Hepatocyte (in vitro differentiated cells): ENCODE measurements around the gene RAD50. TPM values are rescaled to one million over a fixed set of nuclear protein-coding genes. Genes with fewer than 3 reads are reported as not detected.

Experiments
- DNase-seq: peaks from one replicate; pipeline ENCODE4 v3.0.0-alpha.2; 2016; ENCODE audit warnings: low spot score
- H2AFZ ChIP-seq: fragments of 200-600 bp; sonication (generic); 2 replicates; pipeline ENCODE4 v1.6.0; 2016; ENCODE audit warnings: antibody characterized with exemption, mild to moderate bottlenecking
- H3K27ac ChIP-seq: fragments of 200-600 bp; sonication (generic); 2 replicates; pipeline ENCODE4 v1.5.1; 2016; ENCODE audit warnings: mild to moderate bottlenecking
- H3K27me3 ChIP-seq: fragments of 200-600 bp; sonication (generic); 2 replicates; pipeline ENCODE4 v1.6.1; 2016
- H3K36me3 ChIP-seq: fragments of 200-600 bp; sonication (generic); replicated peaks from 2 replicates; pipeline ENCODE4 v1.5.1; 2016; ENCODE audit warnings: low read depth; ENCODE audit not compliant: insufficient read depth
- H3K4me1 ChIP-seq: fragments of 200-600 bp; sonication (generic); 2 replicates; pipeline ENCODE4 v1.5.1; 2016; ENCODE audit warnings: mild to moderate bottlenecking, moderate library complexity; ENCODE audit not compliant: insufficient read depth
- H3K4me2 ChIP-seq: fragments of 200-600 bp; sonication (generic); 2 replicates; pipeline ENCODE4 v1.6.0; 2016
- H3K4me3 ChIP-seq: fragments of 200-600 bp; sonication (generic); 2 replicates; pipeline ENCODE4 v1.5.1; 2016; ENCODE audit warnings: mild to moderate bottlenecking
- H3K79me2 ChIP-seq: fragments of 200-600 bp; sonication (generic); 2 replicates; pipeline ENCODE4 v1.6.0; 2017; ENCODE audit warnings: mild to moderate bottlenecking
- H3K9me2 ChIP-seq: fragments of 200-600 bp; sonication (generic); replicated peaks from 2 replicates; pipeline ENCODE4 v1.6.0; 2017; ENCODE audit warnings: mild to moderate bottlenecking; ENCODE audit not compliant: insufficient read depth
- H3K9me3 ChIP-seq: fragments of 200-600 bp; sonication (generic); 2 replicates; pipeline ENCODE4 v1.5.1; 2016; ENCODE audit warnings: low read depth, mild to moderate bottlenecking
- H4K20me1 ChIP-seq: fragments of 200-600 bp; sonication (generic); 2 replicates; pipeline ENCODE4 v1.6.0; 2016; ENCODE audit warnings: mild to moderate bottlenecking; ENCODE audit not compliant: insufficient read depth, poor library complexity, severe bottlenecking
- EZH2 ChIP-seq: fragments of 200-600 bp; sonication (generic); IDR thresholded peaks from 2 replicates; pipeline ENCODE4 v1.6.1; 2016; ENCODE audit warnings: antibody characterized with exemption, mild to moderate bottlenecking, borderline replicate concordance
- EZH2phosphoT487 ChIP-seq: fragments of 200-600 bp; sonication (generic); IDR thresholded peaks from one replicate; pipeline ENCODE4 v1.6.1; 2018; ENCODE audit warnings: antibody characterized with exemption, mild to moderate bottlenecking, low read depth, moderate library complexity; ENCODE audit not compliant: unreplicated experiment, severe bottlenecking
- WGBS: methylation state at CpG from one replicate; pipeline ENCODE4 v1.1.6; 2016; ENCODE audit warnings: low lambda C conversion rate; ENCODE audit errors: missing lambda C conversion rate; 5-methylcytosine and 5-hydroxymethylcytosine counted together
- polyA plus RNA-seq: library from polyadenylated mRNA; unstranded; fragments of >200 nt; fragmentation: Nextera tagmentation; extraction: Ambion mirVana; gene quantifications from 2 replicates; pipeline ENCODE4 v1.2.1, GENCODE V29; 2016
- total RNA-seq: library from RNA; depleted of rRNA; stranded (reverse); fragments of >200 nt; gene quantifications from 2 replicates; pipeline ENCODE4 v1.2.3, GENCODE V29; 2014
- TF ChIP-seq, protein P1 (sequence below): fragments of 200-600 bp; sonication (generic); IDR thresholded peaks from 2 replicates; pipeline ENCODE4 v1.5.1; 2016; ENCODE audit warnings: antibody characterized with exemption, mild to moderate bottlenecking; ENCODE audit not compliant: poor library complexity

The RAD50 gene
- total and polyA plus RNA-seq, 2 experiments from 2014 or later, result 27.0 to 28.1 TPM

DNA sequence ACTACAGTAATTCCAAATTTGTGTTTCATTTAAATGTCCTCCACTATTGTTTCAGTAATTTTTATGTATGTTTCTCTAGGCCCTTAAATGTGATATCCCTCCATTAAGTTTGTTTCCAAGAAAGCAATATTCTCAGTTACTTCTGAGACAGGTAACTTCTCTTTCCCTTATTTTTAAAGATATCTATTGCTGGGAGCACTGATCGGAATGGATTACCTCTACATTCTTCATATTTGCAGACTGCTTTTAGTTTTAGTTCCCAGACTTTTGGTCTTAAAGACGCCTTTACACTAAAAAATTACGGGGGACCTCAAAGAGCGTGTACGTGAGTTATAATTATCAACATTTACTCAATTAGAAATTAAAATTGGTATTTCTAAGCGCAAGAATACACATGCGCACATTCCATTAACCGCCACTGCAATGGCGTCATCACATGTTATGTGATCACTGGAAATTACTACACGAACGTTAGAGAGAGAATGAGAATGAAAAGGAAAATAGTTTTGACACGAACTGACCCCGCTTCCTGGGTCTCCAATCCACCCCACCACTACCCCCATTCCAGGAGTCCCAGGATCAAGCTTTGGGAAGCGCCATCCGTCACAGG is 519 bp upstream of the RAD50 start:
- DNase-seq, result no peak
- Histone ChIP-seq H3K36me3 (no peaks in the 10 kb centered on the region), H3K4me2 (peak overlapping the region; percentile 83), H3K9me3 (no peaks in the 10 kb centered on the region), H3K9me2 (no peaks in the 10 kb centered on the region), H3K79me2 (peaks cover 36% of the 10 kb centered on the region), H3K27me3 (no peaks in the 10 kb centered on the region), H3K4me3 (peak overlapping the region; percentile 47), H2AFZ (peak overlapping the region; percentile 87), H4K20me1 (no peaks in the 10 kb centered on the region), H3K4me1 (peaks cover 7% of the 10 kb centered on the region), H3K27ac (peak overlapping the region; percentile 90)
- 50% methylated on average over 15 of the region's 15 CpGs for WGBS
- TF ChIP-seq, protein P1, sequence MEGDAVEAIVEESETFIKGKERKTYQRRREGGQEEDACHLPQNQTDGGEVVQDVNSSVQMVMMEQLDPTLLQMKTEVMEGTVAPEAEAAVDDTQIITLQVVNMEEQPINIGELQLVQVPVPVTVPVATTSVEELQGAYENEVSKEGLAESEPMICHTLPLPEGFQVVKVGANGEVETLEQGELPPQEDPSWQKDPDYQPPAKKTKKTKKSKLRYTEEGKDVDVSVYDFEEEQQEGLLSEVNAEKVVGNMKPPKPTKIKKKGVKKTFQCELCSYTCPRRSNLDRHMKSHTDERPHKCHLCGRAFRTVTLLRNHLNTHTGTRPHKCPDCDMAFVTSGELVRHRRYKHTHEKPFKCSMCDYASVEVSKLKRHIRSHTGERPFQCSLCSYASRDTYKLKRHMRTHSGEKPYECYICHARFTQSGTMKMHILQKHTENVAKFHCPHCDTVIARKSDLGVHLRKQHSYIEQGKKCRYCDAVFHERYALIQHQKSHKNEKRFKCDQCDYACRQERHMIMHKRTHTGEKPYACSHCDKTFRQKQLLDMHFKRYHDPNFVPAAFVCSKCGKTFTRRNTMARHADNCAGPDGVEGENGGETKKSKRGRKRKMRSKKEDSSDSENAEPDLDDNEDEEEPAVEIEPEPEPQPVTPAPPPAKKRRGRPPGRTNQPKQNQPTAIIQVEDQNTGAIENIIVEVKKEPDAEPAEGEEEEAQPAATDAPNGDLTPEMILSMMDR, result no peak
- no peak for TF ChIP-seq EZH2phosphoT487
- no peak for TF ChIP-seq EZH2

DNA sequence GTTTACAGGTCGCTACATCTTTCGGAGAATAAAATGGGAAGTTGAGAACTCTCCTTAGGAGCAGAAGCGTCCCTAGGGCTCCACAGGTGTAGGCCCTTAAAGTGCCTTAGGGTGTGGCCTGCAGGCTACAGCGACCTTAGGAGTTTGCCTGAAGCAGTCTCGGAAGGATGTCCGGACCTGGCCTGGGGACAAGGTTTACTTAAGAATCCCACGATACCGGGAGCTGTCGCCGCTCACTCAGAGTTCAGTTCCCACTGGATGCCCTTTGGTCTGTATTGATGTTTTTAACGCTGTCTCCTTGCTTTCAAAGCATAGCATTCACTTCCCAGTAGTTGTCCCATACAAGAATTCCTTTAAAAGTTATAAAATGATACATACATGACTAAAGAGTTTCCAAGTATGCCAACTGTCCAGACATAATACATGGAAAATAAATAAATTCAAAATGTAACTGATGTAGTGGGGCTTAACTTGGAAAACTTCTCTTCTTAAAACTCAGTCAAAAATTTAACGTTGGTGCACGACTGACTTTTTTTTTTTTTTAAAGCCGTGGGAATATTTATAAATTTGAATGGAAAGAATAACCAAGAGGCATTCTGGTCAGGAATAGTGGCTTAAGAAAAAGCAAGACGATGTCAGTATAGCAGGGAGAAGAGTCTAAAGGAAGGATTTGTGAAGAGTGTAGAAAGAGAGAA is 848 bp downstream of the RAD50 start:
- peak overlapping the region; percentile 87 for H2AFZ ChIP-seq
- WGBS, result 9% methylated on average over 15 of the region's 15 CpGs
- TF ChIP-seq EZH2 (no peak), EZH2phosphoT487 (no peak)
- TF ChIP-seq, protein P1, result no peak
- no peaks in the 10 kb centered on the region for H3K9me3 ChIP-seq
- H3K4me1 ChIP-seq, result peaks cover 7% of the 10 kb centered on the region
- no peaks in the 10 kb centered on the region for H3K27me3 ChIP-seq
- no peaks in the 10 kb centered on the region for H4K20me1 ChIP-seq
- peak overlapping the region; percentile 47 for H3K4me3 ChIP-seq
- H3K9me2 ChIP-seq, result no peaks in the 10 kb centered on the region
- H3K79me2 ChIP-seq, result peaks cover 50% of the 10 kb centered on the region
- peak; percentile 77 for DNase-seq
- peak overlapping the region; percentile 83 for H3K4me2 ChIP-seq
- peak overlapping the region; percentile 90 for H3K27ac ChIP-seq
- H3K36me3 ChIP-seq, result no peaks in the 10 kb centered on the region

DNA sequence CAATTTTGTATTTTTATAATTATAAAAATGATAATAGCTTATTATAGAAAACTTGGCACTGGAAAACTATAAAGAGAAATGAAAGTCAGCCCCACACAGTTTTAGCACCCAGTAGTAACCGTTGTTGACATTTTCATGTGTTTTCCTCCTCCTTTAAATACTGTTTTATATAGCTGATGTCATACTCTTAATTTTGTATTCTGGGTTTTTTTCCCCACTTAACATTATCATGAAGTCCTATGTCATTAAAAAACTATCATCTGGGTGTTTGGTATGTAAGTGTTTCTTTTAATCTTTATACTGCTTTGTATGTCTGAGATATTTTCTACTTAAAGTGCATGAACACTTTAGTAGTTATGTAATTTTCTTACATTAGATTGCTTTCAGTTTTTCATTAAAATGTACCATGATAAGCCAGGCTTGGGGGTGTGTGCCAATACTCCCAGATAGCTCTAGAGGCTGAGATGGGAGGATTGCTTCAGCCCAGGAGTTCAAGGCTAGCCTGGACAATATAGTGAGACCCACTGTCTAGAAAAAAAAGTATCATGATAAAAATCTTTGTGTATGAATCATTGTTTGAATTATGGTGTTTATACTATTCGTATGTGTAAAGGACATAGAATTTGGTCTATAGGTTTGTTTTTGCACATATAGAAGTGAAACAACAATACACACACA is 2.7 kb downstream of the RAD50 start:
- H2AFZ ChIP-seq, result no peak overlapping the region
- H3K4me1 ChIP-seq, result peaks cover 7% of the 10 kb centered on the region
- H3K4me2 ChIP-seq, result peak overlapping the region; percentile 83
- 99% methylated on average over 2 of the region's 2 CpGs for WGBS
- no peak overlapping the region for H3K4me3 ChIP-seq
- TF ChIP-seq, protein P1, result no peak
- TF ChIP-seq EZH2, result no peak
- no peak for TF ChIP-seq EZH2phosphoT487
- H3K9me3 ChIP-seq, result no peaks in the 10 kb centered on the region
- no peak overlapping the region for H3K27ac ChIP-seq
- H3K36me3 ChIP-seq, result no peaks in the 10 kb centered on the region
- no peak for DNase-seq
- H4K20me1 ChIP-seq, result no peaks in the 10 kb centered on the region
- no peaks in the 10 kb centered on the region for H3K27me3 ChIP-seq
- H3K9me2 ChIP-seq, result no peaks in the 10 kb centered on the region
- H3K79me2 ChIP-seq, result peaks cover 66% of the 10 kb centered on the region
